ENCODE data around the gene VAV2. TPM values are rescaled to one million over a fixed set of nuclear protein-coding genes. Genes with fewer than 3 reads are reported as not detected.

Gene VAV2
- total RNA-seq, 3 donors from 2014 or later: 5.3 to 9.5 (median 8.8) TPM

- no peak for TF ChIP-seq CTCF (IDR thresholded peaks at IDR 0.05)
- no peak for TF ChIP-seq POLR2A (IDR thresholded peaks at IDR 0.05)
- no peak for TF ChIP-seq POLR2AphosphoS5 (IDR thresholded peaks at IDR 0.05)
- Histone ChIP-seq H3K27ac (no peak overlapping the region), H3K27me3 (no peaks in the 10 kb centered on the region), H3K9me3 (no peaks in the 10 kb centered on the region), H3K36me3 (no peaks in the 10 kb centered on the region), H3K4me1 (no peaks in the 10 kb centered on the region), H3K4me3 (no peak overlapping the region)
- intact Hi-C loops (cut with DNase I; ENCODE audit: low total_unique reads): loop anchor here (10.0 kb wide), 1 partner anchor 53 kb away; no protein-coding TSS in a partner anchor
- DNase-seq (ENCODE audit: low spot score in 2 of 2): no peak
Observed at GRCh38 chr9:133888048-133888808, 103.9 kb downstream of the VAV2 start.

GRCh38 chr9:133887540-133888047, 104.5 kb downstream of the VAV2 start:
- no peaks in the 10 kb centered on the region for H3K36me3 ChIP-seq
- TF ChIP-seq POLR2A (IDR thresholded peaks at IDR 0.05) (no peak), POLR2AphosphoS5 (IDR thresholded peaks at IDR 0.05) (no peak), CTCF (IDR thresholded peaks at IDR 0.05) (no peak)
- H3K27me3 ChIP-seq: no peaks in the 10 kb centered on the region
- DNase-seq (ENCODE audit: low spot score in 2 of 2): no peak
- H3K9me3 ChIP-seq: no peaks in the 10 kb centered on the region
- H3K27ac ChIP-seq: no peak overlapping the region
- no peak overlapping the region for H3K4me3 ChIP-seq
- no peaks in the 10 kb centered on the region for H3K4me1 ChIP-seq
- intact Hi-C loops (cut with DNase I; ENCODE audit: low total_unique reads): loop anchor here (10.0 kb wide), 1 partner anchor 53 kb away; no protein-coding TSS in a partner anchor

- H3K27ac ChIP-seq: no peak overlapping the region
- no peaks in the 10 kb centered on the region for H3K27me3 ChIP-seq
- no peak overlapping the region for H3K4me3 ChIP-seq
- no peaks in the 10 kb centered on the region for H3K4me1 ChIP-seq
- TF ChIP-seq POLR2AphosphoS5 (IDR thresholded peaks at IDR 0.05) (no peak), POLR2A (IDR thresholded peaks at IDR 0.05) (no peak), CTCF (IDR thresholded peaks at IDR 0.05) (no peak)
- intact Hi-C loops (cut with DNase I; ENCODE audit: low total_unique reads): loop anchor here (10.0 kb wide), 1 partner anchor 52 kb away; no protein-coding TSS in a partner anchor
- no peaks in the 10 kb centered on the region for H3K9me3 ChIP-seq
- H3K36me3 ChIP-seq: no peaks in the 10 kb centered on the region
- DNase-seq (ENCODE audit: low spot score in 2 of 2): no peak
Observed at GRCh38 chr9:133886563-133887501, 105.3 kb downstream of the VAV2 start.

- Histone ChIP-seq H3K27ac (no peak overlapping the region), H3K9me3 (no peaks in the 10 kb centered on the region), H3K36me3 (no peaks in the 10 kb centered on the region), H3K4me3 (no peak overlapping the region), H3K4me1 (peaks cover 0 to 7% of the 10 kb centered on the region in 2 donors), H3K27me3 (no peaks in the 10 kb centered on the region)
- TF ChIP-seq POLR2AphosphoS5 (IDR thresholded peaks at IDR 0.05) (no peak), POLR2A (IDR thresholded peaks at IDR 0.05) (no peak), CTCF (IDR thresholded peaks at IDR 0.05) (no peak)
- DNase-seq (ENCODE audit: low spot score in 2 of 2): no peak
- intact Hi-C loops (cut with DNase I; ENCODE audit: low total_unique reads): loop anchor here (10.0 kb wide), 1 partner anchor 50 kb away; no protein-coding TSS in a partner anchor
Observed at GRCh38 chr9:133884907-133885744, 107.0 kb downstream of the VAV2 start.

Measured in breast epithelium (tissue), 4 donors.